NCI-H2227 (cell line): ENCODE results near the gene AXL.
"Not testable (repeated sequence)": the region's sequence is repeated elsewhere in the genome, so short reads cannot be mapped to it uniquely, and the experiment has no call there.

ENCODE experiments used
- DNase-seq: peaks from one replicate; lab custom pipeline; 2025; ENCODE audit not compliant: unreplicated experiment; lab: John Stamatoyannopoulos, UW

AXL gene

DNA sequence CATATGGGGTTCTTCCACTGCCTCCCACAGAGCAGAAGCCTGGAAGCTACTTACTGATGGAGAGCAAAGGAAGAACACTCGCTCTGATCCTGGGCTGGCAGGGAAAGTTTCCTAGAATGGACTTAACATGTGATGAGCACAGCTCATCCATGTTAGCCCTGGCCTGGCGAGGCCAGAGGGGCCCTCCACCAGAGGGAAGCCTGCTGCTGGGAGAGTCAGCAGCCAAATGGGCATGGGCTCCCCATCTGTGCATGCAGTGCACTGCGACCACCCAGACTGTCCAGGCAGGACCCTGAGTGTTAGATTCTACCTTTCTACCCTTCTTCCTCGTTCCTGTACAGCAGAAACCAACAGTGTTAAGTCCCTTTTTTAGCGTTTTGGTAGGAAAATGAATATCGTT is 54.1 kb downstream of the AXL start:
- no peak for DNase-seq

DNA sequence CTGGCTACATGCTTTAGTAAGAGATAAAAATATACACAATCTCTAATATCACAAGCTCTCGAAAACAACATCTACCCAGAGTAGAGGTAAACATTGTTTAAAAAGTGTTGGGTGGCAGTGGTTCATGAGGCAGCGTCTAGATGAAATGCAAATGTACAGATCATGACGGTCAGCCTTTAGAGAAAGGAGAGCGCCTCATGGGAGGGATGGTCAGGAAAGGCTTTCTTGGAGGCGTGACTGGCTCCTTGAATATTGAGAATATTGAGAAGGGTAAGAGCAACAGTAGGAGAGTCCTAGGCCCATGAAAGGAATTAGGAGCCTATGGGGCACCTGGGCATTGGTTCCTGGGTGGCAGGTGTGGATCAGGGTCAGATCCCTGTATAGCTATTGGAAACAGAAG is 55.8 kb downstream of the AXL start:
- DNase-seq = no peak

DNA sequence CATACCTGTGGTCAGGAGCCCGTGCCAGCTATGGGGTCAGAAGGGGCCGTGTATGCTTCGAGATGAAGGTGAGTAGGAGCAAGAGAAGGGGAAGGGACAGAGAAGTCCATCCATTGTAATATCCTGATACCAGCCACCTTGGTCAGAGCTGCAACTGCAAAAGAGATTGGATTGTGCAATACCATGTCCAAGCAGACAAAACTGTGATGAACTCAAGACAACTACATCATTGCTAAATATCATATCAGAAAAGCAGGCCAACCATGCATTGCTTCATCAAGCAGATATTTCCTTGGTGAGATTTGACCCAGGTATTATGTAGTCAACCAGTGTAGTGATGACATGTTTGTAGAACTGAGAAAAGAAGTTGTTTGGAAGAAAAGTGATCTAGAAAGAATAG is 57.2 kb downstream of the AXL start:
- DNase-seq = no peak

DNA sequence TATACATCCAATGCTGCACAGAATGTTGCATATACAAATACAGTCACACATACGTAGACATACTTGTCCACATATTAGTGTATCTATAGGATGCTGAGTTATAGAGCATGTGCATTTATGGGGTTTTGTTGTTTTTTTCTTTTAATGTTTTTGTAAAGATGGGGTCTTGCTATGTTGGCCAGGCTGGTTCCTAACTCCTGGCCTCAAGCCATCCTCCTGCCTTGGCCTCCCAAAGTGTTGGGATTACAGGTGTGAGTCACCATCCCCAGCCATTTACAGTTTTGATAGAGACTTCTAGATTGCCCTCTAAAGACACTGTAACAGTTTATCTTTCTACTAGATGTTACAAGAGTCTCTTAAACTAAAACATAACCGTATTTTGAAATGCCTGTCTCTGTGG is 59.5 kb downstream of the AXL start:
- no peak for DNase-seq

DNA sequence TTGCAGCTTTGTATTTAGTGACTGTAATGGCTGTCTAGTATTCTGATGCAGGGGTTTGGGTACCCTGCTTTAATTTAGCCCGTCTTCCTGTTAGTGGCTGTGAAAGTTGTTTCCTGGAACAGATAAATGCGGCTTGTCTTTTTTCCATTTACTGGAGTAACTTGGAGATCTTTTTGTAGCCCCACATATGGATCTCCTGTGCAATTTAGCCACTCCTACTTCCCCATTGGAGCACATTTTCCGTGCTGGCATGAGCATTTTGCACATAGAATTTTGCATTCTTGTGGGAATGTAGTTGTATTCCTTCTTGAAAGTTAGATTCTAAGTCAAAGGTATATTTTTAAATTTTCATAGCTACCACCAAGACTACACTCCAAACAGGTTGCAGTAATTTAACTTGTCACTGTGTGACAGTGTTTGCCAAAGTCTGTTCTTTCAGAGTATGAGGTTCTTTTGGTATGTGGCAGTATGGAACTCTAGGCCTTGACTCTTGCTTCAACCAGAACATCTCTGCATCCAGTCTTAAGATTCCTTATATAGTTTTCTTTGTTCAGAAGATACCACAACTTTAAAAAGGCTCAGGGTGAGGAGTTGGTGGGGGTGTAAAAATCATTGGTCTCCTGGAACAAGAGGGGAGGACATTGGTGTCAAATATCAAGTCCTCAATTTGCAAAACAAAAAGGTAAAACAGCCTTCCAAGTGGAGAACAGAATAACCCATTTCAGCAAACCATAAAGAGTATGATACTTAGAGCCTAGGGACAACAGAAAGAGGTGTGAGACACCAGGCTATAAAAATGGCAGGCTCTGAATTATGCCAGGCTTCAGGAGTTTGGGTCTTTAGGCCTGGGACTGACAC is 69.9 kb downstream of the AXL start:
- no peak for DNase-seq

DNA sequence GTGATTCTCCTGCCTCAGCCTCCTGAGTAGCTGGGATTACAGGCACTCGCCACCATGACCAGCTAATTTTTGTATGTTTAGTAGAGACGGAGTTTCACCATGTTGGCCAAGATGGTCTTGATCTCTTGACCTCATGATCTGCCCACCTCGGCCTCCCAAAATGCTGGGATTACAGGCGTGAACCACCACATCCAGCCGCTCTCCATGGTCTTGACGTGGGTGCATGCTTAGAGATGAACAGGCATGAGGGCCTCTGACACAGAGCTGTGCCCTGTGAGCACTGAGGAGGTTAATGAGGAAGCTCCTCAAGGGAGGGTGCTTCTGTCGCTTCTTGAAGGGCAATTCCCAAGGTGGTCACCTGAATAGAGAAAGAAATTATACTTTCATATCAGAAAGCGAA is 70.8 kb downstream of the AXL start:
- DNase-seq = not testable (repeated sequence)

DNA sequence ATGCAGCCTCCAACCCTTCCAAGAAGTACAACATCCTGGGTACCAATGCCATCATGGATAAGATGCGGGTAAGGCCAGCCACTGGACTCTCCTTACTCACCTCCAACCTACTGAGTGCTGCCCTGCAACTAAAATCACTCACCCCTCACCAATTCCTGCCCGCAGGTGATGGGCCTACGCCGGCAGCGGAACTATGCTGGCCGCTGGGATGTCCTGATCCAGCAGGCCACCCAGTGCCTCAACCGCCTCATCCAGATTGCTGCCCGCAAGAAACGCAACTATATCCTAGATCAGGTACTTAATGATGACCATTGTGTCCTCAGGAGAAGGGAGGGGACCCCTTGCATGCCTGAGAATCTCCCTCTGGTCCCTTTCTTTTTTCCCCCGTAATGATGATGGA is 75.4 kb downstream of the AXL start:
- DNase-seq = no peak

DNA sequence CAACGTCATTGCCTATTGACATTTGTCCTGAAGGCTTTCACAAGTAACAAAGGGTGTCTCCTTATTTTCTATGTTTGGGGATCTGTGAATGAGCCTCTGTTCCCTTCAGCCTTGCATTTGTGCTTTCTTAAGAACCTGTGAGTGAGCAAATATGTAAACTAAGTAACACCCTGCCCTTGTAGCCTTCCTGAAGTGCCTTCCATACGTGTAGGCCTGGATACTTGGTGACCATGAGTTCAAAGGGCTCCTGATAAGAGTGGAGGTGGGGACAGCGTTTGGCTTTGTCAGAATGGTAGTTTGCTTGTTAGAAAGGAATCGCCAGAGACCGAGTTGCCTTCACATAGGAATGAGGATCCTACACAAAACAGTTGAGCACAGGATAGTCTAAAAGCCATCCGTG is 76.5 kb downstream of the AXL start:
- no peak for DNase-seq

DNA sequence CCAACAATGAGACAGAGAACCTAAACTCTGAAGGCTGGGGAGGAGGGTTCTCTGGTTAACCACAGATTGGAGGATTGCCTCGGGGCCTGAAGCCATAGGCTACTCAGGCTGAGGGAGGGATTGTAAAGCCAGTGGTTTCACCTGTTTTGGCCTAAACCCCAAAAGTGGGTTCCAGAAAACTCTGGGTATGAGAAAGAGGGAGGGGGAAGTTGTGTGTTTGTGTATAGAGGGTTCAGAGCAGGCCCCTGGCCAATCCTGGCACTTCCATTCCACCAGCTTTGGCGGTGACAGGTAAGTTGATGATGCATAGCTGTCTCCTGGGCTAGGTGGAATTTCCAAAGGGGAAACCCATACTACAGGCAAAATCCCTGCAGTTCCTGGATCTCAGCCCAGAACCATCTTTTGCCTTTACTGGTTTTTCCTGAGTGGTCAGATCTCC is 77.4 kb downstream of the AXL start:
- no peak for DNase-seq

DNA sequence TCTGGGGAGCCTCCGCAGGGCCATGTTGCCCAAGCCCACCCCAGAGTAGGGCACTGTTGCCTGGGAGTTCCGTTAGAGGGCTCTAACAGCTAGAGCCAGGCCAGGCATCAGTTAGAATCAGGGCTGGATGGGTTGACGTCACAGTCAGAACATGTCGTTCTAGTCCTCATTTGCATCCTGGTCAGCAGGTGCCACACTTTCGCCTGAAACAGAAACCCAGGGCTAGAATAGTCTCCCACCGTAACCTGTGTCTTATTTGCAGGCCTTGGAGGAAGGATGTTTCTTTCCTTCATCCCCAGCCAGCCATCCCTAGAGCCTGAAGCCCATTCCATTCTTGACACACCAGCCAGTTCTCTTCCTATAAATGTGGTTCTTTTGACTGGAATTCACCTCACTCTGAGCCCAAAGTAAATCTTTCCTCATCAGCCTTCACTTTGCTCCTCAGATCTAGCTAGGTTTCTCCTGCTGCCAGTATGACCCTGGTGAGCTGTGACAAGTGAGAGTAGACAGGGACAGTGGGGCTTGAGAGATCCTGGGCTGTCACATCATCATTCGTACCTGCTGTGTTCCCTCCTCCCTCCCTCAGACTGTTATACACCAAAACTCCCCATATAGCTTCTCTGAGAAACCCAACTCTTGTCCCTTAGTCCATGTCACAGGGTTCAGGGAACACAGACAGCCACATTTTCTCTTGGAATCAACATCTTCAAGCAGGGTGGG is 78.8 kb downstream of the AXL start:
- DNase-seq = peak; percentile 34

DNA sequence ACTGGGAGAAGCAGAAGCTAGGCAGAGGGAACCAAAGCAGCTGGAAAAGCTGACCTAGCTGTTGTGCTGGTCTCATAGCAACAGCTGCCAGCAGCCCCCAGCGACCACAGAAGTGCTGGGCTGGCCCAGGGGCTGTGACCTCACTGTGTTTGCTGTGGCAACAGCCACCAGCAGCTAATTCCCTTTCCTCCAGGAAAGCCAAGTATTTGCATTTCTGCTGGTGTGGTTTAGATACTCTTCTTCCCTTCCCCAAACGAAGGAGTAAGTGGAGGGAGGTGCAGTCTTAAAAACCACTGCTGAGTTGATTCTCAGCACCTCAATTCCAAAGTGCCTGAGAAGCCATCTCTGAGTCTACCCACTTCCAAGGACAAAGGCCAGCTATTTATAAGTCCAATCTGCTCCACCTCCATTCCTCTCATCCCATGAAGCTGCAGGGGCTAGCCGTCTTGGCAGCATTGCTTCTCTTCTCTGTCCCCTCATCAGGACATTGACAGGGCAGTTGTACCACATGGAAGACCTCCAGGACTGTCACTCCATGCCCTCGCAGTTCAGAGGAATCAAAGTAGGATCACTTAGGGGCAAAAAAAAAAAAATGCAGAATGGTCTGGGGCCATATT is 79.4 kb downstream of the AXL start:
- peak; percentile 91 for DNase-seq

DNA sequence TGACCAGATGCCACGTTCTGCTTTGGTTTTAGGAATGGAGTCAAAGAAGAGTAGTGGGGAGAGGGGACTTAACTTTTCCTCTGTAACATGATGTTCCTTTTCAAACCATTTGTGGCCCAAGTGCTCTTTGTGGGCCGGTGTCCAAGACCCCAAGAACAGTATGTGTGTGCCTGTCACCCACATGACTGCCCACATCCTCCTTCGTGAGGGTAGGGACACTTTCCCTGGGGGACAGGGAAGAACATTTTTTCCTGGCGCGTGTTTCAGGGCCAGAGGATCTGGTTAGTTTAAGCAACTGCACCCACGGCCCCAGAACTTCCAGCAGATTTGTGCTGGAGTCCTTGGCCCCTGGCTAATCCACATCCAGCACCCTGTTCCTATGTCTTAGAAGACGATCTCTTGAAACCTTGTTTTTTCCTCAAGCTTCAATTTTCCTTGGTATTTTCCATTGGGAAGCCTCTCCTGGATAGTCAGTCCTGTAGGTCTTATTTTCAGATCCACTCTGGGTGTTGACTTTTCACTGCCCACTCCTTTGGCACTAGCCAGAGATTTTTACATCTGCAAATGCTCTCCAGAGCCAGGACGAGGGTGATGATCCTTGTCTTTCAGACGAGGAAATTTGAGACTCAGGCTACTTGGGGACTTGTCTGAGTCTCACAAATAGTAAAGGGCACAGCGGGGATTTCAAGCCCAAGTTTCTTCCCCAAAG is 80.2 kb downstream of the AXL start:
- DNase-seq = no peak

DNA sequence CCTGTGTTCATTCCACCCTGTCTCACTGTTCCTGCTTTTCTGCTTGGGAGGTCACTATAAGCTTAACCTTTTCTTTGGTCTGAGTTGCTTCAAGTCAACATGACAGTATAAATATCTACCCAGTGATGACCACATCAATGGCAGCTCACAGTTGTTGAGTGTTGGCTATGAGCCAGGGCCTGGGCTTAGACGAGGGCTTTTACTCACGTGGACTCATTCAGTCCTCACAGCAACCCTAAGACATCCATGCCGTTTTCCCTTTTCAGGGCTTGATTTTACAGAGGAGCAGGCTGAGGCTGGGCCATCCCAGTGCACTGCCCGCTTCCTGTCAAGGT is 80.7 kb downstream of the AXL start:
- DNase-seq = peak; percentile 93

DNA sequence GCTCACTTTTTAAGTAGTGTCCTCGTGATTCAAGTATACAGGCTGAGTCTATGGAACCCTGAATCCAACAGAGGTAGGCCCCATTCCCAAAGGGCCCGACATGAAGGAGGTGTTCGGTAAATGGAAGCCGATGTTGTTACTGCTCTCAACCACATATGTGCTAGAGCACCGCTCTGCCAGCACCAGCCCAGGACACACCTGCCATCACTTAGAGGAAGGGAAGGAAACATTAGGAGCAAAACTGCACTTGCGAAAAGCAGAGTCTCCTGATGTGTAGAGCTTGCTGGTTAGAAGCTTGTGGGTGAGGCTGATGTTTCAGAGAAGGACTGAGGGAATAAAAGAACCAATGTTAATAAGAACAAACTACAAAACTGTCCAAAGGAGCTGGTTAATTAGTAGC is 81.5 kb downstream of the AXL start:
- no peak for DNase-seq

DNA sequence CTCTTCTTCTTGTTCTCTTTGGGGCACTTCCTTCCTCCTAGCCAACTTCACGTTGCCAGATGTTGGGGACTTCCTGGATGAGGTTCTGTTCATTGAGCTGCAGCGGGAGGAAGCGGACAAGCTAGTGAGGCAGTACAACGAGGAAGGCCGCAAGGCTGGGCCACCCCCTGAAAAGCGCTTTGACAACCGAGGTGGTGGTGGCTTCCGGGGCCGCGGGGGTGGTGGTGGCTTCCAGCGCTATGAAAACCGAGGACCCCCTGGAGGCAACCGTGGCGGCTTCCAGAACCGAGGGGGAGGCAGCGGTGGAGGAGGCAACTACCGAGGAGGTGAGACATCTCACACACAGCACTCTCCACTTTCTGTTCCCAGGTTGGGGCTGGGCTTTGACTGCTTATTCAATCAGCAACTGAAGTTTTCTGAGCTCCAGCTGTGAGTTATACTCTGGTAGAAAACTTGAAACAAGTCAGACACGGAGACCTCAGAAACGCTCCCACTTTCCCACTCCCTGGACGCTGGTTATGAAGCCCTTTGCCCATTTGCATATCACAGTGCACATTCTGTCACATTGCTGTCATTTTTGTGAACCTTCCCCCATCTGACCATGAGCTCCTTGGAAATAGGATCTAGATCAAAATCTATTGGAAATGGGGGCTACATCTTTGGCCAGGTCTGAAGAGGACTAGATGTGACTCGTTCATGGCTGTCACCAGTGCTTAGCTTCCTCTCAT is 83.8 kb downstream of the AXL start:
- DNase-seq = no peak

DNA sequence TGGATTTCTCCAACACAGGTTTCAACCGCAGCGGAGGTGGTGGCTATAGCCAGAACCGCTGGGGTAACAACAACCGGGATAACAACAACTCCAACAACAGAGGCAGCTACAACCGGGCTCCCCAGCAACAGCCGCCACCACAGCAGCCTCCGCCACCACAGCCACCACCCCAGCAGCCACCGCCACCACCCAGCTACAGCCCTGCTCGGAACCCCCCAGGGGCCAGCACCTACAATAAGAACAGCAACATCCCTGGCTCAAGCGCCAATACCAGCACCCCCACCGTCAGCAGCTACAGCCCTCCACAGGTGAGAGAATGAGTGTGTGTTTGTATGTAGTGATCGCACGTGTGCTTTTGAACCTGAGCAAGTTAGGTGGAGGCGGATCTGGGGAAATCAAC is 84.9 kb downstream of the AXL start:
- no peak for DNase-seq

DNA sequence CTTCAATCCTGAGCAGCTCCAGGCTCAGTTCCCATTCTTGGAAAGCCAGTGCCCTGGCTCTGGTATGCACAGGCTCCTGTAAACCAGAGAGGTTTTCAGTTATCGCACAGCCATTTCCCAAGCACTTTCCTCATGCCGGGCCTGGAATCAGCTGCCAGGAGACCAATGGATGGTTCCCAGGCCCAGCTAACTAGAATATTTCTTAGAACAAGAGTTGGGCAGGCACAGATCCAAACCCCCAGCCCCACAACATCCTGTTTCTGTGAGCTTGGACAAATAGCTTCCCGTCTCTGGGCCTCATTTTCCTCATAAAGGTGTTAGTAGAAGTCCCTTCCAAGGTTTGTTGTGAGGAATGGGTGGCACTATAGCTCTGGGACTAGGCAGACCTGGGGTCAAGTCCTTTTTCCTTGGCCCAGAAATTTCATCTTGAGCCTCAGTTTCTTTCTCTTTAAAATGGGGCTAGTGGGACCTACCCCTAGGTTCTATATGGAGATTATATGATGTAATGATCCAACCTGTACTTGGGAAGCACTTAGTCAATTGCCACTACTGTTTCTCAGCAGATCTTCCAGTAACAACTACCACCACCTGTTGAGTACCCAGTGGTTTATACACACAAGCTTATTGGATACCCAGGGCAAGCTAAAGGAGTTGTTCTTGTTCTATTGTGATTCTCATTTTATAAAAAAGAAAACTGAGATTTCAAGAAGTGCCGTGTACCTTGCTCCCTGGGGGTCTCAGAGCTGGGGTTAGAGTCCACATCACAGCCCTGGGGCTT is 85.9 kb downstream of the AXL start:
- no peak for DNase-seq

DNA sequence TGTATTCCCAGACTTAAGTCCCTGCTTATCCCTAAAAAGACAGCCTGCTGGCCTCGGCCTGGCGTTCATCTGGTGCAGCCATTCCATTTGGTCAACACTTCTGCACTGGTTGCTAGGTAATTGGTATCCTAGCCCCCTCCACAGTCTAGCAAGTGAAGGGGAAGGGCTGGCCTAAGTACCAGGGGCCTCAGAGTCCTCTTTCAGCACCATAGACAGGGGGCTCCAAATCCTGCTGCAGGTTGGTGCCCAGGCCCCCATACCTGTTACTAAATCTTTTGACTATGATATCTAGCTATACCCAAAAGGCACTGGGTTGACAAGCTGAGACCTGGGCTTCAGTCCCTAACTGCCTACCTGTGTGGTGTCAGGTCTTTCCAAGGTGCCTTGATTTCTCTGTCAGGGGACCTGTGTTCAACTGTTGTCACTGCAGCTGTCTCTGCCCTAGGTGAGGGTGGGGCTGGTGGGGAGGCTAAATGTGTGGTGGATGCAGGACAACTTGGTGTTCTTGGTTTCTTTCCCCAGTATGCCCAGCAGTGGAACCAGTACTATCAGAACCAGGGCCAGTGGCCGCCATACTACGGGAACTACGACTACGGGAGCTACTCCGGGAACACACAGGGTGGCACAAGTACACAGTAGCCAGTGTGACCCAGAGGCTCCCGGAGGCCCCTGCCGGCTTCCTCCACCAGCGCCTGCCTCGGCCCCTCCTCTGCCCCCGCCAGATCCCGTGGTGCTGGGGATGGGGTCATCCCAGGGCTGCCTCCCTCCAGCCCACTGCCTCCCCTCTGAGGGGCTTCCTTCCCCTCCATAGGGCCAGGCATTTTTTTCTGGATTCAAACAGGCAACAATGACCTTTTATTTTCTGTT is 87.1 kb downstream of the AXL start:
- no peak for DNase-seq
